Measurements from ENCODE around the gene HCCS.

Gene HCCS

GRCh38 chrX:11103006-11103405, 8.1 kb upstream of the HCCS start:
- ATAC-seq, result no peak
- no peak for TF ChIP-seq ZNF70 (CRISPR knock-in tag; IDR thresholded peaks at IDR 0.05)
- no peak for TF ChIP-seq ARNTL (CRISPR knock-in tag; IDR thresholded peaks at IDR 0.05; ENCODE audit: borderline replicate concordance, low read depth)
- TF ChIP-seq TCF4 (CRISPR knock-in tag; IDR thresholded peaks at IDR 0.05; ENCODE audit: borderline replicate concordance), result no peak
- no peak for TF ChIP-seq ZFP30 (CRISPR knock-in tag; IDR thresholded peaks at IDR 0.05)
- TF ChIP-seq POU6F1 (CRISPR knock-in tag; IDR thresholded peaks at IDR 0.05; ENCODE audit: borderline replicate concordance, low read depth), result no peak

GRCh38 chrX:11103751-11104150, 7.4 kb upstream of the HCCS start:
- ATAC-seq, result no peak

GRCh38 chrX:11105080-11105479, 6.1 kb upstream of the HCCS start:
- TF ChIP-seq PATZ1 (CRISPR knock-in tag; IDR thresholded peaks at IDR 0.05; ENCODE audit: borderline replicate concordance) (no peak), BACH2 (CRISPR knock-in tag; IDR thresholded peaks at IDR 0.05; ENCODE audit: borderline replicate concordance) (no peak), ZNF70 (CRISPR knock-in tag; IDR thresholded peaks at IDR 0.05) (no peak), CREB5 (CRISPR knock-in tag; IDR thresholded peaks at IDR 0.05; ENCODE audit: low read depth) (no peak), CSDC2 (CRISPR knock-in tag; IDR thresholded peaks at IDR 0.05) (no peak), ZFP3 (CRISPR knock-in tag; IDR thresholded peaks at IDR 0.05) (no peak), ZNF565 (CRISPR knock-in tag; conservative IDR thresholded peaks at IDR 0.05; ENCODE audit: low read depth) (no peak), RARB (CRISPR knock-in tag; IDR thresholded peaks at IDR 0.05) (no peak), CSRNP3 (CRISPR knock-in tag; IDR thresholded peaks at IDR 0.05) (no peak), ARNTL (CRISPR knock-in tag; IDR thresholded peaks at IDR 0.05; ENCODE audit: borderline replicate concordance, low read depth) (no peak), GLIS3 (CRISPR knock-in tag; IDR thresholded peaks at IDR 0.05) (no peak), POU6F1 (CRISPR knock-in tag; IDR thresholded peaks at IDR 0.05; ENCODE audit: borderline replicate concordance, low read depth) (no peak), SNAI2 (CRISPR knock-in tag; IDR thresholded peaks at IDR 0.05) (no peak), ISL1 (CRISPR knock-in tag; IDR thresholded peaks at IDR 0.05) (no peak)
- no peak for ATAC-seq

More at GRCh38 chrX:11103751-11104150, 7.4 kb upstream of the HCCS start:
- no peak for TF ChIP-seq PPARA (CRISPR knock-in tag; IDR thresholded peaks at IDR 0.05; ENCODE audit: borderline replicate concordance)

GRCh38 chrX:11108253-11108941, 2.7 kb upstream of the HCCS start:
- no peak for ATAC-seq
- TF ChIP-seq SNAI2 (CRISPR knock-in tag; IDR thresholded peaks at IDR 0.05), result no peak
- no peak for TF ChIP-seq RARB (CRISPR knock-in tag; IDR thresholded peaks at IDR 0.05)
- no peak for TF ChIP-seq TCF4 (CRISPR knock-in tag; IDR thresholded peaks at IDR 0.05; ENCODE audit: borderline replicate concordance)
- no peak for TF ChIP-seq BACH2 (CRISPR knock-in tag; IDR thresholded peaks at IDR 0.05; ENCODE audit: borderline replicate concordance)
- no peak for TF ChIP-seq PATZ1 (CRISPR knock-in tag; IDR thresholded peaks at IDR 0.05; ENCODE audit: borderline replicate concordance)
- no peak for TF ChIP-seq ZFP30 (CRISPR knock-in tag; IDR thresholded peaks at IDR 0.05)
- no peak for TF ChIP-seq CSDC2 (CRISPR knock-in tag; IDR thresholded peaks at IDR 0.05)
- TF ChIP-seq TOX (CRISPR knock-in tag; IDR thresholded peaks at IDR 0.05; ENCODE audit: borderline replicate concordance), result no peak
